LNCAP (cell line): ENCODE measurements around the gene MGAT4C.

Experiments
- CTCF ChIP-seq: fragments of 450-650 bp; IDR thresholded peaks from 2 replicates; pipeline ENCODE4 v1.5.1; 2017; ENCODE audit warnings: mild to moderate bottlenecking

Gene MGAT4C

GRCh38 chr12:85993746-85994145 is 262.4 kb downstream of the MGAT4C start:
- no peak for TF ChIP-seq CTCF

- no peak for TF ChIP-seq CTCF
Measured at GRCh38 chr12:85985996-85986395, 270.2 kb downstream of the MGAT4C start.

GRCh38 chr12:85983601-85984000 is 272.6 kb downstream of the MGAT4C start:
- no peak for TF ChIP-seq CTCF

- no peak for TF ChIP-seq CTCF
Measured at GRCh38 chr12:85979641-85980040, 276.6 kb downstream of the MGAT4C start.

- TF ChIP-seq CTCF = no peak
Measured at GRCh38 chr12:85975716-85976115, 280.5 kb downstream of the MGAT4C start.

GRCh38 chr12:85971800-85972199 is 284.4 kb downstream of the MGAT4C start:
- peak; percentile 18; the same call in 1 of the 2 replicates for TF ChIP-seq CTCF

- TF ChIP-seq CTCF = no peak
Measured at GRCh38 chr12:85968606-85969005, 287.6 kb downstream of the MGAT4C start.

GRCh38 chr12:85963326-85963725 is 292.9 kb downstream of the MGAT4C start:
- no peak for TF ChIP-seq CTCF
